SK-N-SH (cell line): ENCODE results near the gene DNAH6.

Source experiments
- CTCF ChIP-seq: fragments of 200-600 bp; sonication (generic); IDR thresholded peaks from 2 replicates; pipeline ENCODE4 v1.6.1; 2017; ENCODE audit warnings: antibody characterized with exemption, mild to moderate bottlenecking, moderate library complexity
- REST ChIP-seq: IDR thresholded peaks from 2 replicates; pipeline ENCODE4 v1.6.1; 2012; ENCODE audit warnings: mild to moderate bottlenecking, low read depth, low read length, moderate library complexity
- RFX5 ChIP-seq: IDR thresholded peaks from 2 replicates; pipeline ENCODE4 v1.6.1; 2012; ENCODE audit warnings: mild to moderate bottlenecking, improper control_type of control experiment, low read length
- YY1 ChIP-seq: IDR thresholded peaks from 2 replicates; pipeline ENCODE4 v1.4.0; 2012; ENCODE audit warnings: low read depth, mild to moderate bottlenecking

GRCh38 chr2:84849271-84849952 lies 333.1 kb downstream of the DNAH6 start:
- TF ChIP-seq YY1 (no peak), CTCF (no peak), REST (no peak), RFX5 (no peak)
